DMS53 treated with DMSO at 0.1 percent for 48 hours (cell line): ENCODE data around the gene CFLAR.
"Not testable (repeated sequence)": the region's sequence is repeated elsewhere in the genome, so short reads cannot be mapped to it uniquely, and the experiment has no call there.

Experiments
- DNase-seq: peaks from one replicate; lab custom pipeline; 2025; ENCODE audit not compliant: unreplicated experiment; lab: John Stamatoyannopoulos, UW

The CFLAR gene

GRCh38 chr2:201174687-201175086 is 58.7 kb downstream of the CFLAR start:
- DNase-seq = no peak

DNA sequence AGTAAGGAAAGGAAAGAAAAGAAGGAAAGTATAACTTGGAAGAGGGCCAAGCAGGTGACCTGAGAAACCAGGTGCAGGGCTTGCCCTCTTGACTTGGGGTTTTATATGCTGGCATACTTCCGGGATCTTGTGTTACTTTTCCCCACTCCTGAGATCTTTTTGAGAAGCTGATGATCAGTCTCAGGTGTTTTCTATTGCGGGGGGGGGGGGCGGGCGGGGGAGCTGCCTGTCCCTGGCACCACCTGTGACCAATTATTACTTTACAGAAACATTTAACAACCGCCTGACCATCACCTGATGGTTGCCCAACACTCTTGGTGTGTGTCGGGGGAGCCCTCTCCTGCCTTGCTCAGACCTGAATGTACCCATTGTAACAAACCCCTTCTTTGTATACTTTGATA is 60.1 kb downstream of the CFLAR start:
- no peak for DNase-seq

DNA sequence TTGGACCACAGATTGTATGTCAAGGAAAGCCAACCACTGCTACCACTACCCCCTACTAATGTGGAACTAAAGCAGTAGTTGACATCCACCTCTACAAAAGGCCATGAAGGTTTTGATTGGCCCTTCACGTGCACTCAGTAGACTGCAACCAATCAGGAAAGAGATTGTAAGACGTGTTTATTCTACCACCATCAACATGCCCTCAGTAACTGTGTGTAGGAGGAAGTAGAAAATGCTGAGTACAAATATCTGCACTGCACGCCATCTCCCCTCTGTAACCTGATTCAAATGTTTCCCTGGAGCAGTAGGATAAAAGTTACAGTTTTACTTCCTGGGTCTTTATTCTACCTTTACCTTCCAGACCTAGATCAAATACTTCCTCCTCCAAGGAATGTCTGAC is 64.0 kb downstream of the CFLAR start:
- no peak for DNase-seq

DNA sequence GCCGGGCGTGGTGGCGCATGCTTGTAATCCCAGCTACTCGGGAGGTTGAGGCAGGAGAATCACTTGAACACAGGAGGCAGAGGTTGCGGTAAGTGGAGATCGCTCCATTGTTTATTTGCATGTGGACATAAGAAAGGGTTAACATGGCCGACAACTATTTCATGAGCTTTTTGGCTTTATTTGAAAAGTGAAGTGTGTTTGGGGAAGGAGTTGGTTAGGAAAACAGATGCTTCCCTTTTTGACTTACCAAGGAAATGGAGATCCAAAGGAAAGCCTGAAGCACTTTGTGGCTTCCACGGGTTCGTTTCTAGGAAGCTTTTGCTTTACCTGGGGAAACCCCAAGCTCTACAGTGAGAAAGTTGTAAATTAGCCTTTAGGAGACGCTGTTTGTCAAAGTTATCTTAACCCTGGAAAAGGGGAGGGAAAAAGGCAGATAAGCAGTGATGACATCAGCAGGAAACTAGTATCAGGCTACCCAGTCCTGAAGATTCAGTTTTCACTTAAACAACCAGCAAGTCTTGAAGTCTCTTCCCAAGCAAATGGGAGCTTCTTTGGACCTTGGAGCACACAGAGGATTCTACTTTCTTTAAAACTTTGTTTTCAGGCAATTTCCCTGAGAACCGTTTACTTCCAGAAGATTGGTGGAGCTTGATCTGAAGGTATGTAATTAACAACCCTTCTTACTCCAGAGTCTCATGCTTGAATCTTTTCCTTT is 66.8 kb downstream of the CFLAR start, which contains the start of gene CASP10:
TSS of gene CASP10 (plus strand) at position 492 of the 715 bp plus-strand sequence. CDS start 2,637 bp downstream, outside the sequence.
- no peak for DNase-seq

DNA sequence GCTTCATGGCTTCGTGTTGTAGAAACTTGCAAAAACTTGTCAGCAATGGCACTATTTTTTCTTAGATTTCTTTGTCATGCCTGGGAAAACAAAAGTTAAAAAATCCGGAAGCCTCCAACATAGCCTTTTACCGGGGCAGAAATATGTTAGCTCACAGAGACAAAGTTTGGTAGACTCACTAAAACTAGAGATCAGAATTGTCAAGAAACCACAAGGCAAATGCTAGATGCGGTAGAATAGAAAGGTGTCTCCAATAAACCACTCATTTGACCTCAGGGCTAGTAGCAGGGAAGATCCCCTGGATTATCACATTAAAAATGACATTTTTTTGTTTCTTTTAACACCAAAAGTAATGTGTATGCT is 67.4 kb downstream of the CFLAR start:
- DNase-seq = no peak

DNA sequence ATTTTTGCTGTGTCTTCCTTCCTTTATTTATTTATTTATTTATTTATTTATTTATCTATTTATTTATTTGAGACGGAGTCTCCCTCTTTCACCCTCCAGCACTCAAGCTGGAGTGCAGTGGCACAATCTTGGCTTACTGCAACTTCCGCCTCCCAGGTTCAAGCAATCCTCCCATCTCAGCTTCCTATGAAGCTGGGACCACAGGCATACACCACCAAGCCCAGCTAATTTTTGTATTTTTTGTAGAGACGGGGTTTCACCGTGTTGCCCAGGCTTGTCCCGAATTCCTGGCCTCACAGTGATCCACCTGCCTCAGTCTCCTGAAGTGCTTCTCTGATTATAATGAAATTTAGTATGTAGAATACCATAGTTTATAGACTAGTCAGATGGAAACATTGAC is 67.9 kb downstream of the CFLAR start:
- DNase-seq = not testable (repeated sequence)

DNA sequence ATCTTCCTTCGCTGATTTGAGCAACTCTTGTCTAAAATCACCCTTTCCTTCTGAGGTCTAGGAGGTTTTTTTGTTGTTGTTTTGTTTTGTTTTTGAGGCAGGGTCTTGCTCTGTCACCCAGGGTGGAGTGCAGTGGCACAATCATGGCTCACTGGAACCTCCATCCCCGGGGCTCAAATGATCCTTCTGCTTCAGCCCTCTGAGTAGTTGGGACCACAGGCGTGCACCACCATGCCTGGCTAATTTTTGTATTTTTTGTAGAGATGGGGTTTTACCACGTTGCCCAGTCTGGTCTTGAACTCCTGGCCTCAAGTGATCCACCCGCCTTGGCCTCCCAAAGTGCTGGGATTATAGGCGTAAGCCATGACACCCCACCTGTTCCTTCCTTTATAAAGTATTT is 68.3 kb downstream of the CFLAR start:
- DNase-seq = not testable (repeated sequence)

DNA sequence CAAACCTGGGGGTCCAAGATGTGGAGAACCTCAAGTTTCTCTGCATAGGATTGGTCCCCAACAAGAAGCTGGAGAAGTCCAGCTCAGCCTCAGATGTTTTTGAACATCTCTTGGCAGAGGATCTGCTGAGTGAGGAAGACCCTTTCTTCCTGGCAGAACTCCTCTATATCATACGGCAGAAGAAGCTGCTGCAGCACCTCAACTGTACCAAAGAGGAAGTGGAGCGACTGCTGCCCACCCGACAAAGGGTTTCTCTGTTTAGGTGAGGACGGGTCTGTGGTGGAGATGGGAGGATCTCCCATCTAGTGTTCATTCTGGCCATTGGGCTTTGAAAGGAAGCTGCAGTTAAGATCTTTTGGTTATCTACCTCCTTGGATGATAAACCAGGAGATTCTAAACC is 69.9 kb downstream of the CFLAR start:
- no peak for DNase-seq

- DNase-seq = no peak
Observed at GRCh38 chr2:201186982-201187381, 71.0 kb downstream of the CFLAR start.

- no peak for DNase-seq
Observed at GRCh38 chr2:201188449-201188848, 72.5 kb downstream of the CFLAR start.

DNA sequence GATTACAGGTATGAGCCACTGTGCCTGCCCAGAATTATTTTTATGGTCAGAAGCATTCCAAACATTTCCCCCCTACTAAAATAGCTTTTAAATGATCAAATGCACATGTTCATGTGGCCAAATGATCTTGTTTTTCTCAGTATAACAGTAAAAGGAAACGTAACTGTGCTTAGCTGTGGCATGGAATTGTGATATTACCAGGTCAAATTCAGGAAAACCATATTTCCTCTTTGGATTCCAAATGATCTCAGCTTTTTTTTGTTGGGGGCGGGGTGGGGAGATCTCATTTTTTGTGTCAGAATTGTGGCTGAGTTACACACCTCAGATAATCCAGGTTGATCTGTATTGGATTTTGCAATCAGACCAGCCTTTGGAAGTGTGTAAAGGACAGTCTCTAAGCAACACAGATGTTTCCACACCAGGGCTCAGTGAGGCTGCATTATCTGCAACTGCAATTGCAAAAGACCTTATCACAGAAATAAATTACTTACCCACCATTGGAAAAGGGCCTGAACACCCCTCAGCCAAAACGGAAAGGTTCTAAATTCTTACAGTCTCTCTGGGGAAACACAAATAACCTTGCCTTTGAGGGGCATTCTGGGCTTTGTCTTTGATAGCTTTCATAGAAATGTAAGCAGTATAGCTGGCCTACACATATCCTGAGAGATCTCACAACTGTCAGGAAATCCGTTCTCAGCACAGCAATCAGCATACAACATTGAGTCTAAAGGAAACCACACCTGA is 75.3 kb downstream of the CFLAR start:
- DNase-seq = no peak

GRCh38 chr2:201194097-201194496 is 78.1 kb downstream of the CFLAR start:
- no peak for DNase-seq

DNA sequence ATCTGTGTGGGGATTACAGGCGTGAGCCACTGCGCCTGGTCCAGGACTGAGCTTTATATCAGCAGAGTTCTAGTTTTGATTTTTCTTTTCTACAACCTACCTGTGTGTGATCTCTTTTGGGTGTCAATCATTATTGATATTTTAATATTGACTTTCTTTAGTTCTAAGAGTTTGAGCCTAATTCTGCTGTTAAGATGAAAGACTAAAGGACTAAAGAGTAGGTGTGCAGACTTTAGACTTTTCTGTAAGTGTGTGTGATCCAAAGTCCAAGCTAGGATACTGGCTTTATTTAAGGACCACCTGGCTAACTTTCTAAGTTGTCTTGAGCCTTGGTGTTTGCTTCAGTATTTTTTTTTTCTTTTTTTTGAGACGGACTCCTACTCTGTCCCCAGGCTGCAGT is 79.4 kb downstream of the CFLAR start:
- DNase-seq = no peak

DNA sequence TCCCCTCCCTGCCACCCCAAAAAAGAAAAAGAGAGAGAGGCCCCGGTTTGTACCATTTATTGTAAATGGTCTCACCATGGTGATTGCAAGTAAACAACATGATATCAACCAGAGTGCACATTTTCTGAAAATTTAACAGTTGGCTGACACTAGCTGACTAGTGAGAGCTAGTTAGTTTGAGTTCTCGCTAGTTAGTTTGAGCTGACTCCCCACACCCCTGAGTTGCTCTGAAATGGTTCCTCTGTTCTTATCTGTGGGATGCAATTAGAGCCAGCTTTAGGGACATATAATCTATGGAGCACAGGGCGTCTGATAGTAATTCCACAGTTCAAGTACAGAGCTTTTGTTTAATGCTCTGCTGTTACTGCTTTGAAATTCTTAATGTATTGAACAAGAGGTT is 80.0 kb downstream of the CFLAR start:
- DNase-seq = no peak

- DNase-seq = no peak
Observed at GRCh38 chr2:201196803-201197202, 80.8 kb downstream of the CFLAR start.

DNA sequence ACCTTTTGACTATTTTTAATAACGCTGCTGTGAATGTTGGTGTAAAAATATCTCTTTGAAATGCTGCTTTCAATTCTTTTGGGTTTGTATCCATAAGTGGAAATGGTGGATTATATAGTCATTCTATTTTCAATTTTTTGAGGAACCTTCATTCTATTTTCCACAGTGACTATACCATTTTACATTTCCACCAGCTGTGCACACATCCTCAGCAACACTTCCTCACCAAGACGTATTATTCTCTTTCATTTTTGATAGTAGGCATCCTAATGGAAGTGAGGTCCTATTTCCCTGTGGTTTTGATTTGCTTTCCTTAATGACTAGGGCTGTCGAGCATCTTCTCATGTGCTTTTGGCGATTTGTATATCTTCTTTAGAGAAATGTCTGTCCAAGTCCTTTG is 81.8 kb downstream of the CFLAR start:
- no peak for DNase-seq

- no peak for DNase-seq
Observed at GRCh38 chr2:201199847-201200246, 83.9 kb downstream of the CFLAR start.

- DNase-seq = no peak
Observed at GRCh38 chr2:201200345-201200744, 84.4 kb downstream of the CFLAR start.

- no peak for DNase-seq
Observed at GRCh38 chr2:201201371-201201770, 85.4 kb downstream of the CFLAR start.

DNA sequence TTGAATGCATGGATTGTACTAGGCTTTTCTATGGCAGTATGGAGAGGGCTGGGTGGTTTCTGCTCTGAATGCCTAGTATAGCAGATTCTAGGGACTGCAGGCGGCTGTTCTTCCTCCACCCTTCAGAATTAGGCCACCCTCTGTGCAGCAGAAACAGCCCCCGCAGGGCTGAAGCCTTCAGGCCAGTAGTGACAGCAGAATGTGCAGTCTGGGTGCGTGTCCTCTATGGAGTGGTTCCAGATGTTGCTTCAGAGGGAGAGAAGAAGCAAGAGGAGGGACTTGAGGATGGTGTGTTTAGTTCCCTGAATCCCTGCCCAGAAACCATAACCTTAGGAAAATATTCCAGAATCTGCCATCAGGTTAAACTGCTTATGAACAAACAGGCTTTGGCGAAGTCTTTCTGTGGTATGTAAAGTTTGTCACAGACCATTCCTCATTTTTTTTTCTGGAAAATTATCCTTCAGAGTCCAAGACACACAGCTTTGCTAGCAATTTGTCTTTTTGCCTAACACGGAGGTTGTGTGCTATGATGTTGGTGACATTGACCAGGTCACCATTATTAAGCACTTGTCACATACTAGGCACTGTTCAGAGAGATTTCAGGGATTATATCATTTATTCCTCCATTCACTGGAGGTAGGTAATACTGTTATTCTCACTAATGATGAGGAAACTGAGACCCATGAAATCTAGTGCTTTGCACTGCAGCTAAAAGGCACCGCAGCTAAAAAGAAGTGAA is 88.1 kb downstream of the CFLAR start:
- DNase-seq = no peak

DNA sequence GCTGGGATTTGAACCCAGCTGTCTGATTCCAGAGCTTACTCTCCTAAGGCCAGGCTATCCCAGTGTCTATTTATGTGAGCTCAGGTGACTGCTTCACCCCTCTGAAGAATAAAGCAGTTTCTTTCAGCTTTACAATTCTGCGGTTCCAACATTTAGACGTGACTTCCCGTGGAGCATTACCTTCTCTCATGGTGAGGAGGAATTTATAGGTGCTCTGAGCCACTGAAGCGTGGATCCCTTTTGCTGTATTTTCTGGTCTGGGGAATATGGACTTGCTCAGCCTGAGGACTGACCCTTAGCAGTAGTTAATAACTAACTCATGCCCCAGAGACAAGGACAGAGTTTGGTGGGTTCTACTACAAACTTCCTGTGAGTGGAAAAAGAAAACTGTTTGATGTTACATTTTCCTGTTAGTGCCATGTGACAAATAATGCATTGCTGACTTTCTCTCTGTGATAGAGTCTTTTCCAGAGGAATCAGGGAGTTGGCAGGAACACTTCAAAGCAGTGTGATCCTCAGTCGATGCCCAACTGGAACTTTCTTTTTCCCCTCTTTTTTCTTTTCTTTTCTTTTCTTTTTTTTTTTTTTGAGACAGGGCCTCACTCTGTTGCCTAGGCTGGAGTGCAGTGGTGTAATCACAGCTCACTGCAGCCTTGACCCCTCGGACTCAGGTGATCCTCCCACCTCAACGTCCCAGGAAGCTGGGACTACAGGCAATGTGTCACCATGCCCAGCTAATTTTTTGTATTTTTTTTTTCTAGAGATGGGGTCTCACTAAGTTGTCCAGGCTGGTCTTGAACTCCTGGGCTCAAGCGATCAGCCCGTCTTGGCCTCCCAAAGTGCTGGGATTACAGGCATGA is 88.9 kb downstream of the CFLAR start:
- DNase-seq = no peak
